Measurements from ENCODE around the gene UBAC1.

UBAC1 gene

DNA sequence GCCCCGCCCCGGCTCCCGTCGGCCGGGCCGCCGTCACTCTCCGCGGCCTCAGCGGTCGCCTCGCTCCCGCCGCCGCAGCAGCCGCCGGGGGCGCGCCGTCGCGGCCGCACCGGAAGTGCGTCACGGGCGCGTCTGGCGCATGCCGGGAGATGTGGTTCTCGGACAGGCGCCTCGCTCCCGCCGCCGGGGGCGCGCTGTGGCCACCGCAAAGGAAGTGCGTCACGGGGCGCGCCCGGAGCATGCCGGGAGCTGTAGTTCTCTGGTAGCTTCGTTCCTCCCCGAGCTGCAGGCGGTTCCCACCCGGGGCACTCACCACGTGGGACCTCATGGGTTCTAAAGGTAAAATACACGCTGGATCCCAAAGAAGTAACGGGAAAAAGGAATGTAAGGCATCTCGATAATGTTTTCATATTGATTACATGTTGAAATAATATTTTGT, at the start of gene UBAC1:
Gene UBAC1 (minus strand): TSS at position 97 of the 439 bp plus-strand sequence. CDS start 211 bp downstream, outside the sequence.
- peak within 1 kb of the TSS; percentile 66 for H3K4me3 ChIP-seq (ENCODE audit: low read depth, low read length)

DNA sequence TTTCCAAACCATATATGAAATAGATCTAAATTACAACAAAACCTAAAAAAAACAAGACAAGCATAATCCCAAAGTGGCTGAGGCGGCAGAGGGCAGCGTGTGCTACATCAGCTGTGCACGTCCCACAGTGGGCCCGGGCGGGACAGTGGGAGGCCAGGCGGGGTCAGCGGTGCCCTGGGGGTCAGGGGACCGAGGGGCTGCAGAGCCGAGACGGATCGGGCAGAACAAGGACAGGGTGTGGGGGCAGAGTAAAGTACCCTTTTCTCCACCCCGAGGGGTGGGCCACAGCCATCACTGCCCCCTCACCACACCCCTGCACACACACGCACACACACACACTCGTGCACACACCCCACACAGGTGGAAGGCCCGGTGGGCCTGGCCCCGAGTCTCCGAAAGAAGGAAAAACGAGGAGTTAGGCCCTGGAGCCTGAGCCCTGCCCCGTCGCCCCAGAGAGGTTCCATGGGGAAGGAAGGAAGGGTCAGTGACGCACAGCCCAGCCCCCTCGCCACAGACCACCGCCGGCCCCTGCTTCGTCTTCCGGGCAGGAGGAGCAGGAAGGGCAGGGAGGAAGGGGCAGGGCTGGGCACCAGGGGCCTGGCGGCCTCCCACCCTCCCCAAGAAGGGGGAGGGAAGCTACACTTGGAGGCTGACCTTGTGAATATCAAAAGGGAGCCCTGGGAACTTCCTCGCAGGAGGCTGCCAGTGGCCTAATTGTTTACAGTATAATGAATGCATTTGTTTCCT, 49.6 kb upstream of the UBAC1 start:
- H3K4me3 ChIP-seq (ENCODE audit: low read depth, low read length), result no peak overlapping the region

- no peak overlapping the region for H3K4me3 ChIP-seq (ENCODE audit: low read depth, low read length)
Measured at GRCh38 chr9:136010176-136010575, 49.0 kb upstream of the UBAC1 start.

DNA sequence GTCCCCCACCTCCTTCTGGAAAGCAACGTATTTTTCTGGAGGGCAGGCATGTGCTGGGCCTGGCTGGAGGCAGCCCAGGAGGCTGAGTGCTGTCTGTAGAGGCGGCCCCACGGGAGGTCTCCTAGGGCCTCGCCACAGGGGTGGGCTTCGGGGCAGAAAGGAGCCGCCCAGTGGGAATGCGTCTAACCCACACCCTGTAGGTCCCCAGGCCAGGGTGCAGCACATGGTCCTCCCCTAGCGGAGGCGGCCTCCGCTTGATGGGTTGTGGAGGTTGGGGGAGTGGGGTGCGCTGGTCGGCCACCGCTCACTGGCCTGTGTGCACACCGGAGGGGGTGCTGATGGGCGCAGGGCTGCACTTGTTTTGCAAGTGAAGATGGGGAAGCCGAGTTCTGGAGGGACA, 48.3 kb upstream of the UBAC1 start:
- no peak overlapping the region for H3K4me3 ChIP-seq (ENCODE audit: low read depth, low read length)

GRCh38 chr9:136008693-136008997, 47.5 kb upstream of the UBAC1 start:
- H3K4me3 ChIP-seq (ENCODE audit: low read depth, low read length), result no peak overlapping the region

DNA sequence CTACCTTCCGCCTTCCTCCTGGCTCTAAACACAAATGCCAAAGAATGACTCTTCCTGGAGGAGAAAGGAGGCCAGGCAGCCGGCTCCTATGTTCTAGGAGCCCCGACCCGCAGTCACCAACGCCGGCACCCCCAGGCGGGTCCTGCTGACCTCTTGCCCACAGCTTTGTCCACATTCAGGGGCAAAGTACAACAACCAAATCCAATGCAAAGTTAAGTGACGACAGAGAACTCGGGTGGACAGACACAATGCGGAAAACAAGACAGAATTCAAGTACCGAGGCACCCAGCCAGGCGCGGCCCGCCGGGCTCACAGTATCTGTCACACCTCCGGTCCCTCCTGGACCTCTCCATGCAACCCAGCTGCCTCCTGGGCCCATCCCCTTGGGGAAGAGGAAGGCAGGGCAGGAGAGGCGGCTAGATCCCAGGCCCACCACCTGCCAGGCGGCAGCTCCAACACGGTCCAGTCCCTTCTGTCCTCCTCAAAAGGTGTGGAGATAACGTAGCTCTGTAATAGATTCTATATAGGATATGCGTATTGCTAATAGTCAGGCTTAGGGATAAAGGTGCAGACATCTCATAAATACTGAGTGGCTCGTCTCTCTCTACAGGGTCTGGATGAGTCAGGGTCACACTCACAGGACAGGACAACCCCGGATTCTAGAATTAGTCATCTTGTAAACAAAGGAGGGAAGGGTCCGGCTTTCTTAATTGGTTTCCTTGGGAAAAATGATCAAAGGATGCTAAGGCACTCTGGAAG, 46.9 kb upstream of the UBAC1 start:
- H3K4me3 ChIP-seq (ENCODE audit: low read depth, low read length), result no peak overlapping the region

DNA sequence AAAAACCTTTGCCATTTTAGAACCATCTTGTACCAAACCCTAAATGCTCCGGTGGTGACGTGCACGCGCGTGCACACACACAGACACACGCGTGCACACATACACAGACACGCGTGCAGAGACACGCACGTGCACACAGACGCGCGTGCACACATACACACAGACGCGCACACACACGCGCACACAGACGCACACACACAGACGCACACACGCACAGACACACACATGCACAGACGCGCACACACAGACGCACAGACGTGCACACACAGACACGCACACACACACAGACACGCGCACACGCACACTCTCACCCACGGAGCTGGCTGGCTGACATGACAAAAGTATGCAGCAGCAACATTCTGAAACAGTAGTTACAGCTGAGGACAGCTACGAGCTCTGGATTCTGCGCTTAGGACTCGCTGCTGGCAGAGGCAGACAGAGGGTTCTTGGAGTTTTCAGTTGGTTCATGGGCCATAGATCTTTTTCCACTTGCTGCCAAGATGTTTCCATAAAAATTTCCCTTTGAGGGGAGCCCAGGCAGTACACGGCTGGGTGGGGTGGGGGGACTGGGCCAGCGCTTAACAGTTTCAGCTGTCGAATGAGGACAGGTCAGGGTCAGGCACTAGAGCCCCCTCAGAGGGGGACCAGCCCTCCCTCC, 46.2 kb upstream of the UBAC1 start:
- H3K4me3 ChIP-seq (ENCODE audit: low read depth, low read length), result no peak overlapping the region

- H3K4me3 ChIP-seq (ENCODE audit: low read depth, low read length), result no peak overlapping the region
Measured at GRCh38 chr9:136006169-136006568, 45.0 kb upstream of the UBAC1 start.

DNA sequence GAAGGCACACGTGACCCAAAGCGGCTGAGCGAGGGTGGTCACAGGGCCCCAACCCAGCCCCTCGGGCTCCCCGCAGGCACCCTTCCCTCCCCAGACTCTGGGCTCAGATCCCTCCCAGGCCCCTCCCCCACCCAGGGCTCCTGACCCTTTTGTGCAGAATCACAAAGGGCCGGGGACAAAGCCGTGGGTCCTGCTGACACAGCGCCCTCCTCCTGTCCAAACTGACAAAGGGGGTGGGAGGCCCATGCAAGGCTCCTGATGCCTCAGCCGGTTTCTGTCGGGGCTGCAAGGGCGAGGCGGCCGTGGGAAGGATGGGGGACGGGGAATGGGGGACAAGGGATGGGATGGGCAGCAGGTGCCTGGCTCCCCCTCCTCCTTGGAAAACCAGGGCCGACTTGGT, 43.5 kb upstream of the UBAC1 start:
- no peak overlapping the region for H3K4me3 ChIP-seq (ENCODE audit: low read depth, low read length)

DNA sequence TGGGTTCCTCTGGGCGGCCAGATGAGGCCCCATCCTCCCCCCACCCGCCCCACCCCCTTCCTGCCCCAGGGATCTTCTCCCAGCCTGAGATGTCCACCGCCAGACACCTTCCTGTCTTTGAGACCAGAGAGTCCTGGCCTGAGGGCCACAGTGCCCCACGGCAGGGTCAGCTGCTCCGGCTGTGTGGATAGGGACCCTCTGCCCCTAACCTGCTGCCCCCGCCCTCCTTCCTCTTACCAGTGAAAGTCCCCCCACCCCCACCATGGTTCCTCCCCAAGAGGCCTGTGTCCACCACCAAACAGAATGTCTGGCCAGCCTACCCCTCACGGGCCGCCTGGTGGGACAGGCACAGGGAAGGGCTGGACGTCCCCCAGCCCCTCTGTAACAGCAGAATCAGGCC, 43.0 kb upstream of the UBAC1 start:
- H3K4me3 ChIP-seq (ENCODE audit: low read depth, low read length), result no peak overlapping the region

DNA sequence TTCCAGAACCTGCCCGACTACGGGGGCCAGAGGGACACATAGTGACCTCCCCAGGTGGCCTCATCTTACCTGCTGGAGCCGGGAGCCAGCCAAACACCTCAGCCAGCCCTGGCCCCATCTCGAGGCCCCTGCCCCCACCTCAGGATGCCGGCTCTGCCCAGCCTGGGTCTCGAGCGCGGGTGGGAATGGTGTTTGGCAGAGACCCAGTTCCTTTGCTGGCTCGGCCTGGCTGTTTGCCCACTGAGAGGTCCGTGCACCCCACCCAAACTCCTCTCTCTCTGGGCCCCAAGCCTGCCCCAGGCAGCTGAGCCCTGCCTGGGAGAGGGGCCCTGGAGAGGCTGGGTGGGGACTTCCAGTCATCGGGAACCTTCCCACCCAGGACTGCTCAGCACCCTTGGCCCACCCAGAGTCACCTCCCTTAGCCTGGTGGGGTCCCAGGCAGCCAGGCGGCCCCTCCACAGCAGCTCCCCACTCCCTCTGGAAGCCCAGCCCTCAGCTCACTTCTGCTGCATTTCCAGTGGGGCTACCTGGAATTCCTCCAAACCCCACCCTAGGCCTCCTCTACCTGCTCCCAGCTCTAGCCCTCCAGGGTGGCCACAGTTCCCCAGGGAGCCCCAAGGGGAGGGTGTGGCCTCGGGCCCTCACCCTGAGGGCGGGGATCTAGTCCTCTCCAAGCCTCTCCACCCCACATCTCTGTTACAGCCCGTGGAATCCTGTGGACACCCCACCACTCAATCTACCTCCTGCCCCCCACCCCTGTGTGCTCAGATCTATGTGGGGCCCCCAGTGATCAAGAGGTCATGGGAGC, 42.4 kb upstream of the UBAC1 start:
- H3K4me3 ChIP-seq (ENCODE audit: low read depth, low read length), result no peak overlapping the region

DNA sequence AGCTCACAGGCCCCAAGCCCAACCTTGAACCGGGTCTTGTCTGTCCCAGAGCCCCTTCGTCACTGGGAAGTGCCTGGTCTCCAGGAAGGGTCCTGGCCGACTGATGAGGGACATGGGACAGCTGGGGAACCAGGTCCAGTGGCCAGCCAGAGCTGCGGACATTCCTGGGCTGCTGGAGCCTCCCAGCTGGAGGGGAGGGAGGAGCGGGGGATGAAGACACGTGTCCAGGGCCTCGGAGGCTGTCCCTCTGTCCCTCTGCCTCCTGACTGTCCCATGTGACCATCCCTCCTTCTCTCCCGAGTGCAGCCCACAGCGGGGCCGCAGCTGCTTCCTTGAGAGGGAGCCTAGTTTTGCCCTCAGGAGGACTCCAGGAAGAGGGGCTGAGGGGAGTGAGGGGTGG, 41.7 kb upstream of the UBAC1 start:
- no peak overlapping the region for H3K4me3 ChIP-seq (ENCODE audit: low read depth, low read length)

GRCh38 chr9:136002215-136002614, 41.0 kb upstream of the UBAC1 start:
- H3K4me3 ChIP-seq (ENCODE audit: low read depth, low read length), result no peak overlapping the region

DNA sequence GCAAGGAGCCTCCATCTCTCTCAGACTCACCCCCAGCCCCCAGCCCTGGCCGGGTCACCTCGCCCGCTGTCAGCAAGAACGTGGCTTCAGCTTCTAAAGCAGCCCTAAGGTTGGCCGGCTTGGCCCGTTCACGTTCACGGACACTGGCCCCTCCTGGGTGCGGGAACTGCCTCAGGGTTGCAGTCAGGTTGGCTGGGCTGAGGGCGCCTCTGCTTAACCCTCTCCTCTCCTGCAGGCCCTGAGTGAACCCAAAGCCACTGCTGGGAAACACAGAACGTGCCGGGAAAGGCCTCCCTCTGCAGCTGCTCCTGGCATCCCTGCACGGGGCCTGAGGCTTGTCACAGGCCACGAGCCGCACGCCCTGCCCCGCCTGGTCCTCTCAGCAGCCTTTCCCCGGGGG, 40.1 kb upstream of the UBAC1 start:
- H3K4me3 ChIP-seq (ENCODE audit: low read depth, low read length), result no peak overlapping the region

DNA sequence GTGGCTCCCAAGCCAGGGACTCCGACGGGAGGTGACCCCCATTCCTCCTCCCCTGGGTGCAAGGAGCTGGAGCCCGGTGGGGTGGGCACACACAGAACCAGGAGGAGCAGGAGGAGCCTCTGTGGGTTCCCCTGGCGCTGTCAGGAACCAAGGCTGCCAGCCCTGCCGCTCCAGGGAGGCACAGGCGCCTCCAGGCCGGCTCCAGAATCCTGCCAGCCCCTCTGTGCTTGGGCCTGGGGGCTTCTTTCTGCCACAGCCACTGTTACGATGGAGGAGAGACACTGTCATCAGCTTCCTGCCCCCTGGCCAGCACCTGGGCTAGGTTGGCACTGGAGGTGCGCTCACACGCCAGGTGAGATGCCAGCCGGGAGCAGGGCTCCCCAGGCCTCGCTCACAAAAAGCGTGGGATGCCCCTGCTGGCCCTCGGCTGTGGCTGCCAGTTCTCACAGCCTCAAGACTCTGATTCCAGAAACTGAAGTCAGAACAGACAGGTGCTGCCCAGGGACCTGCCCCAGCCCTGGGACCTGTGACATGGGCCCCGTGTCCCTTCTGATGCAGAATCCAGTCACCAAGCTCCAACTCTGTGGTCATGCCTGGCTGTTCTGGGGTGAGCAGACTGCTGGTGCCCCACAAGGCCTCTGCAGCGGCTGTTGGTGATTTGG, 37.4 kb upstream of the UBAC1 start:
- no peak overlapping the region for H3K4me3 ChIP-seq (ENCODE audit: low read depth, low read length)

GRCh38 chr9:135998016-135998380, 36.8 kb upstream of the UBAC1 start:
- no peak overlapping the region for H3K4me3 ChIP-seq (ENCODE audit: low read depth, low read length)

DNA sequence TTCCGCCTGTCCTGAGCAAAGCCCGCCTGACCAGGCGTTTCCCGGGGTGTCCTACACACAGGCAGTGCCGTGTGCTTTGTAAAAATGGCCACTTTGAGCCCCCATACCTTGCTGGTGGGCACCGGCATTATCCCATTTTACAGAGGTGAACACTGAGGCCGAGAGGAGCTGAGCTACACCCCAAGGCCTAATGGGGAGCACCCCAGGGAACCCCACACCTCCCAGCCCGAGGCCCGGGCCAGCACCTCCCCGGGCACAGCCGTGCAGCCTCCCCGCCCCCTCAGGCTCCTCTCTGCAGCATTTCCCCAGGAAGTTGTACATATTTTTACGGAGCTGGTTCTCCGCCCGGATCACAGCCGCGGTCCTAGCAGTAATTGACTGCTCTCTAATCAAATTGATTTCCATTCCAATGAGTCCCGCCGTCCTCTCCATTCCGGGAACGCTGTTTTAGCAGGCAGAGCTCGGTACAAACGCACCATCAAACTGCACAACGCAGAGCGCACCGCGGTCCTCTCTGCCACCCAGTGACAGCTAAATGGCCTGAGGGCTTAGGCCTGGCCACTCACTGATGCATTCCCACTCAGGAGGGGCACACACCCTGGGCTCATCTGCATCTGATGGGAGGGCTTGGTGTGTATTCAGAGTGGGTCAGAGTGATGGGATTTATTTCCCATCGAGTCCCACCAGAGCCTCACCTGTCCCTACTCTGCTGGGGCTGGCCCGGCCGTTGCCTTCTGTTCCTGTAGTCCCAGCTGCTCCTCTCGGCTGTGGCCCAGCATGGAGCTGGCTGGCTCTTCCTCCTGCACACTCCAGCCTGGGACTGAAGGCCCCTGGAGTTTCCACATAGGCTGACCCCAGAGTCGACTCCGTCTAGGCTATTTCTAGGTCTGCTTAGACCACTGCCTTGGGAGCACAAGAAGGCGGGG, 36.2 kb upstream of the UBAC1 start:
- no peak overlapping the region for H3K4me3 ChIP-seq (ENCODE audit: low read depth, low read length)

- no peak overlapping the region for H3K4me3 ChIP-seq (ENCODE audit: low read depth, low read length)
Measured at GRCh38 chr9:135995816-135996215, 34.6 kb upstream of the UBAC1 start.

DNA sequence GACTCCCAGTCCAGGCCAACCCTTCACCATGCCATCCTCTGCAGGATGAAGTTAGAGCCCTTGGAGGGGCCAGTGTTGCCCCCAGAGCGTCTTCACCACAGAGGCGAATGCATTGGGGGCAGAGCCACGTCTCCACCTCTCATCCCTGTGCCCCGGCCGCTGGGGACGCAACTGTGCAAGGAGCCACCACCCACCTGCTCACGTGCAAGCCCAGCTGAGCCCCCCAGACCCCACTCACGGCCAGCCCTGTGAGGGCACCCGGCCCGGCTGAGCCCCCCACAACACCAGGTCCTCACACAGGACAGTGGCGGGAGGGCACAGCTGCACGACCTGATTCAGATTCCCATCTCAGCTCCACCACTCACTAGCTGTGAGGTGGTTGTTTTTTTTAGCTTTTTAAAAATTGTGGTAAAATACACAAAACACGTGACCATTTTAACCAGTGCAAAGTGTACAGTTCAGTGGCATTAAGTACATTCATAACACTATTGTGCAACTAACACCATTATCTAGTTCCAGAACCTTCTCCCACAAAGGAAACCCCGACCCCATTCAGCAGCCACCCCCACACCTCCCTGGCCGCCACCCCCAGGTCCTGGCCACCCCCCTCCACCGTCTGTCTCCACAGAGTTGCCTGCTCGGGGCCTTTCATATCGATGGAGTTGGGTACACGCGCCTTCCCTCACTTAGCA, 33.5 kb upstream of the UBAC1 start:
- no peak overlapping the region for H3K4me3 ChIP-seq (ENCODE audit: low read depth, low read length)

Measured in iPS-11a (cell line).